HEK293 (cell line): ENCODE measurements around the gene INO80.

Source experiments
- GLI4 ChIP-seq: fragments of 450-650 bp; formaldehyde crosslinking; IDR thresholded peaks from 2 replicates; pipeline ENCODE4 v1.5.1; 2016; ENCODE audit warnings: missing biosample characterization, missing genetic modification characterization
- KLF16 ChIP-seq: fragments of 450-650 bp; formaldehyde crosslinking; IDR thresholded peaks from 2 replicates; pipeline ENCODE4 v1.5.1; 2017; ENCODE audit warnings: missing biosample characterization, missing genetic modification characterization
- MEIS1 ChIP-seq: sonication (generic); formaldehyde crosslinking; IDR thresholded peaks from 2 replicates; pipeline ENCODE4 v1.8.1; 2022; ENCODE audit warnings: missing genetic modification reagents, mild to moderate bottlenecking, borderline replicate concordance
- PRDM4 ChIP-seq: fragments of 450-650 bp; formaldehyde crosslinking; IDR thresholded peaks from 2 replicates; pipeline ENCODE4 v1.5.1; 2017; ENCODE audit warnings: missing biosample characterization, missing genetic modification characterization
- ZNF114 ChIP-seq: fragments of 450-650 bp; formaldehyde crosslinking; IDR thresholded peaks from 2 replicates; pipeline ENCODE4 v1.5.0; 2017; ENCODE audit warnings: missing biosample characterization, missing genetic modification characterization
- ZNF121 ChIP-seq: fragments of 450-650 bp; formaldehyde crosslinking; IDR thresholded peaks from 2 replicates; pipeline ENCODE4 v1.5.1; 2016; ENCODE audit warnings: missing biosample characterization, missing genetic modification characterization
- ZNF140 ChIP-seq: fragments of 450-650 bp; formaldehyde crosslinking; IDR thresholded peaks from 2 replicates; pipeline ENCODE4 v1.5.1; 2016; ENCODE audit warnings: missing biosample characterization, missing genetic modification characterization
- ZNF174 ChIP-seq: fragments of 450-650 bp; formaldehyde crosslinking; IDR thresholded peaks from 2 replicates; pipeline ENCODE4 v1.5.0; 2017; ENCODE audit warnings: missing biosample characterization, mild to moderate bottlenecking, missing genetic modification characterization
- TF ChIP-seq, protein P1 (sequence below): fragments of 450-650 bp; formaldehyde crosslinking; IDR thresholded peaks from 2 replicates; pipeline ENCODE4 v1.5.1; 2017; ENCODE audit warnings: missing biosample characterization, missing genetic modification characterization
- TF ChIP-seq, protein P2 (sequence below): fragments of 450-650 bp; formaldehyde crosslinking; IDR thresholded peaks from 2 replicates; pipeline ENCODE4 v1.5.1; 2016; ENCODE audit warnings: missing biosample characterization, missing genetic modification characterization
- TF ChIP-seq, protein P3 (sequence below): fragments of 450-650 bp; formaldehyde crosslinking; IDR thresholded peaks from 2 replicates; pipeline ENCODE4 v1.5.1; 2017; ENCODE audit warnings: missing biosample characterization, missing genetic modification characterization
- TF ChIP-seq, protein P4 (sequence below): fragments of 450-650 bp; formaldehyde crosslinking; IDR thresholded peaks from 2 replicates; pipeline ENCODE4 v1.5.1; 2016; ENCODE audit warnings: missing biosample characterization, missing genetic modification characterization
- TF ChIP-seq, protein P5 (sequence below): sonication (generic); formaldehyde crosslinking; IDR thresholded peaks from 2 replicates; pipeline ENCODE4 v1.8.1; 2022; ENCODE audit warnings: mild to moderate bottlenecking, moderate library complexity, missing genetic modification reagents

- TF ChIP-seq ZNF114 (tag by site-specific recombination) = no peak
- TF ChIP-seq ZNF174 (tag by site-specific recombination) = no peak
- no peak for TF ChIP-seq GLI4
- TF ChIP-seq, protein P1, sequence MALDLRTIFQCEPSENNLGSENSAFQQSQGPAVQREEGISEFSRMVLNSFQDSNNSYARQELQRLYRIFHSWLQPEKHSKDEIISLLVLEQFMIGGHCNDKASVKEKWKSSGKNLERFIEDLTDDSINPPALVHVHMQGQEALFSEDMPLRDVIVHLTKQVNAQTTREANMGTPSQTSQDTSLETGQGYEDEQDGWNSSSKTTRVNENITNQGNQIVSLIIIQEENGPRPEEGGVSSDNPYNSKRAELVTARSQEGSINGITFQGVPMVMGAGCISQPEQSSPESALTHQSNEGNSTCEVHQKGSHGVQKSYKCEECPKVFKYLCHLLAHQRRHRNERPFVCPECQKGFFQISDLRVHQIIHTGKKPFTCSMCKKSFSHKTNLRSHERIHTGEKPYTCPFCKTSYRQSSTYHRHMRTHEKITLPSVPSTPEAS (tag by site-specific recombination) = no peak
- TF ChIP-seq, protein P2, sequence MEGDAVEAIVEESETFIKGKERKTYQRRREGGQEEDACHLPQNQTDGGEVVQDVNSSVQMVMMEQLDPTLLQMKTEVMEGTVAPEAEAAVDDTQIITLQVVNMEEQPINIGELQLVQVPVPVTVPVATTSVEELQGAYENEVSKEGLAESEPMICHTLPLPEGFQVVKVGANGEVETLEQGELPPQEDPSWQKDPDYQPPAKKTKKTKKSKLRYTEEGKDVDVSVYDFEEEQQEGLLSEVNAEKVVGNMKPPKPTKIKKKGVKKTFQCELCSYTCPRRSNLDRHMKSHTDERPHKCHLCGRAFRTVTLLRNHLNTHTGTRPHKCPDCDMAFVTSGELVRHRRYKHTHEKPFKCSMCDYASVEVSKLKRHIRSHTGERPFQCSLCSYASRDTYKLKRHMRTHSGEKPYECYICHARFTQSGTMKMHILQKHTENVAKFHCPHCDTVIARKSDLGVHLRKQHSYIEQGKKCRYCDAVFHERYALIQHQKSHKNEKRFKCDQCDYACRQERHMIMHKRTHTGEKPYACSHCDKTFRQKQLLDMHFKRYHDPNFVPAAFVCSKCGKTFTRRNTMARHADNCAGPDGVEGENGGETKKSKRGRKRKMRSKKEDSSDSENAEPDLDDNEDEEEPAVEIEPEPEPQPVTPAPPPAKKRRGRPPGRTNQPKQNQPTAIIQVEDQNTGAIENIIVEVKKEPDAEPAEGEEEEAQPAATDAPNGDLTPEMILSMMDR (tag by site-specific recombination) = no peak
- TF ChIP-seq ZNF140 = no peak
- no peak for TF ChIP-seq ZNF121 (tag by site-specific recombination)
- no peak for TF ChIP-seq MEIS1
- no peak for TF ChIP-seq PRDM4 (tag by site-specific recombination)
- TF ChIP-seq, protein P3, sequence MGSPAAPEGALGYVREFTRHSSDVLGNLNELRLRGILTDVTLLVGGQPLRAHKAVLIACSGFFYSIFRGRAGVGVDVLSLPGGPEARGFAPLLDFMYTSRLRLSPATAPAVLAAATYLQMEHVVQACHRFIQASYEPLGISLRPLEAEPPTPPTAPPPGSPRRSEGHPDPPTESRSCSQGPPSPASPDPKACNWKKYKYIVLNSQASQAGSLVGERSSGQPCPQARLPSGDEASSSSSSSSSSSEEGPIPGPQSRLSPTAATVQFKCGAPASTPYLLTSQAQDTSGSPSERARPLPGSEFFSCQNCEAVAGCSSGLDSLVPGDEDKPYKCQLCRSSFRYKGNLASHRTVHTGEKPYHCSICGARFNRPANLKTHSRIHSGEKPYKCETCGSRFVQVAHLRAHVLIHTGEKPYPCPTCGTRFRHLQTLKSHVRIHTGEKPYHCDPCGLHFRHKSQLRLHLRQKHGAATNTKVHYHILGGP = no peak
- TF ChIP-seq, protein P4, sequence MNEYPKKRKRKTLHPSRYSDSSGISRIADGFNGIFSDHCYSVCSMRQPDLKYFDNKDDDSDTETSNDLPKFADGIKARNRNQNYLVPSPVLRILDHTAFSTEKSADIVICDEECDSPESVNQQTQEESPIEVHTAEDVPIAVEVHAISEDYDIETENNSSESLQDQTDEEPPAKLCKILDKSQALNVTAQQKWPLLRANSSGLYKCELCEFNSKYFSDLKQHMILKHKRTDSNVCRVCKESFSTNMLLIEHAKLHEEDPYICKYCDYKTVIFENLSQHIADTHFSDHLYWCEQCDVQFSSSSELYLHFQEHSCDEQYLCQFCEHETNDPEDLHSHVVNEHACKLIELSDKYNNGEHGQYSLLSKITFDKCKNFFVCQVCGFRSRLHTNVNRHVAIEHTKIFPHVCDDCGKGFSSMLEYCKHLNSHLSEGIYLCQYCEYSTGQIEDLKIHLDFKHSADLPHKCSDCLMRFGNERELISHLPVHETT (tag by site-specific recombination) = no peak
- TF ChIP-seq, protein P5, sequence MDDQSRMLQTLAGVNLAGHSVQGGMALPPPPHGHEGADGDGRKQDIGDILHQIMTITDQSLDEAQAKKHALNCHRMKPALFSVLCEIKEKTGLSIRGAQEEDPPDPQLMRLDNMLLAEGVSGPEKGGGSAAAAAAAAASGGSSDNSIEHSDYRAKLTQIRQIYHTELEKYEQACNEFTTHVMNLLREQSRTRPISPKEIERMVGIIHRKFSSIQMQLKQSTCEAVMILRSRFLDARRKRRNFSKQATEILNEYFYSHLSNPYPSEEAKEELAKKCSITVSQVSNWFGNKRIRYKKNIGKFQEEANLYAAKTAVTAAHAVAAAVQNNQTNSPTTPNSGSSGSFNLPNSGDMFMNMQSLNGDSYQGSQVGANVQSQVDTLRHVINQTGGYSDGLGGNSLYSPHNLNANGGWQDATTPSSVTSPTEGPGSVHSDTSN (CRISPR knock-in tag) = no peak
- no peak for TF ChIP-seq KLF16 (tag by site-specific recombination)
These were observed 147.6 kb downstream of the INO80 start for GRCh38 chr15:40968290-40969085.
